ENCODE results near the gene GFRA1.

The GFRA1 gene

DNA sequence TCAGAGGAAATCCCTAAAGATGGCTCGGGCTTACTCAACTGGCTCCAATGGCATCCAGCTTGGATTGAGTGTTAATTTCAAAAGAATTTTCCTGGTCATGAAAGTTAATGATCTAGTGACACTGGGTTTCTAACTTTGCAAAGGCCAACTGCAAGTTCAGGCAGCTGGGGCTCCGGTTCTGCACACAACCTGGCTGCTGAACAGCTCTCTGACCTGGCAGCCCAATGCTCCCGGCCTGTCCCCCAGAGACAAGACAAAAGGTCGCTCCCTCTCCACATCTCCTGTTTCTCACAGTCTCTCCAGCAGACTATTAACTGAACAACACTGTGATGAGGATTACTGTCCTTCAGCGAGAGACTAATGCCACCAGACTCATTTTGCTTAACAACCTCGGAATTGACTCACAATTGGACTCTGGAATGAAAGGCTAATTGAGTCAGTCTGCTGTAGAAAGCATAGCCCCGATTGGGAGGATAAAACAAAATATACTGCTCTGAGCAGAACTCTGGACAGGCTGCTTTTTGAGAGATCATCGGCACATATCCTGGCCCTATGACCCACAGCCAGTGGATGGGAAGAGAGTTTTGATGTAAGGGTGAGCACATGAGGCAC lies 174.5 kb downstream of the GFRA1 start:
- no peaks in the 10 kb centered on the region for H3K27me3 ChIP-seq (ENCODE audit: insufficient read depth, low read length, poor library complexity)
- no peaks in the 10 kb centered on the region for H3K79me2 ChIP-seq (ENCODE audit: insufficient read depth, low read length)
- H3K9ac ChIP-seq (ENCODE audit: low read depth, low read length): no peak overlapping the region
- no peak for TF ChIP-seq EZH2 (IDR thresholded peaks at IDR 0.05; ENCODE audit: borderline replicate concordance, low read depth, low read length, severe bottlenecking)
- no peaks in the 10 kb centered on the region for H3K4me1 ChIP-seq (ENCODE audit: insufficient read depth, low read length)
- H4K20me1 ChIP-seq (ENCODE audit: insufficient read depth, low read length): no peaks in the 10 kb centered on the region
- H3K4me2 ChIP-seq (ENCODE audit: insufficient read depth, low read length): no peak overlapping the region
- no peak overlapping the region for H3K27ac ChIP-seq (ENCODE audit: low read length)
- H3K9me3 ChIP-seq (ENCODE audit: insufficient read depth, low read length, severe bottlenecking): peaks cover 2% of the 10 kb centered on the region
- H3K4me3 ChIP-seq (ENCODE audit: low read depth in 1 of 2, low read length in 2 of 2): no peak overlapping the region
- ATAC-seq (ENCODE audit: insufficient read depth, low read depth): no peak
- no peak overlapping the region for H2AFZ ChIP-seq (ENCODE audit: low read depth, low read length)
- DNase-seq: no peak
- no peaks in the 10 kb centered on the region for H3K36me3 ChIP-seq (ENCODE audit: insufficient read depth, low read length)

DNA sequence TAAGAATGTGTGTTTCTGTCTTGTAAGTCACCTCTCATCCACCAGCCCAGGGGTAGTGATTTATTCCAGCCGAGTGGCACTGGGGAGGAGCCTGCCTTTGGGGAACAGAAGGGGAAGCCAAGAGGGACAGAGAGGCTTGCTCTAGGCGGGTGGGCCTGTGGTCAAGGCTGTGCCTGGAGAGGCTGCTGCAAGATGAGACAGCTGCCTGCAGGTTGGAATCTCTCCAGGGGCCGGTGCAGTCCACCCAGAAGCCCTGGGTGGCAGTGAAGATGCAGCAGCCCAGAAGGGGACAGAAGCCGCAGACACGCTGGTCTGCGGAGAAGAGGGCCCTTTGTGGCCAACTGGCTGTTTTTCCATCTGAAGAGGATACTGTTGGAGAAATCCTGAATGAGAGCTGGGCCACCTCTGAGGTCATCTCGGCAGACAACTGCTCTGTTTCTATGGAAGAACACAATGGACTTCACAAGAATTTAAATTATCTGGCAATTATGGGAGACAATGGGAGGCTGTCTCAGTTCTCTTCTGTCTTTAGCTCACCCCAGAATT lies 175.7 kb downstream of the GFRA1 start:
- H3K27me3 ChIP-seq (ENCODE audit: insufficient read depth, low read length, poor library complexity): no peaks in the 10 kb centered on the region
- H3K4me1 ChIP-seq (ENCODE audit: insufficient read depth, low read length): no peaks in the 10 kb centered on the region
- H3K9me3 ChIP-seq (ENCODE audit: insufficient read depth, low read length, severe bottlenecking): peaks cover 2% of the 10 kb centered on the region
- H3K4me2 ChIP-seq (ENCODE audit: insufficient read depth, low read length): no peak overlapping the region
- H3K79me2 ChIP-seq (ENCODE audit: insufficient read depth, low read length): no peaks in the 10 kb centered on the region
- H4K20me1 ChIP-seq (ENCODE audit: insufficient read depth, low read length): no peaks in the 10 kb centered on the region
- H3K36me3 ChIP-seq (ENCODE audit: insufficient read depth, low read length): no peaks in the 10 kb centered on the region
- DNase-seq: no peak
- H3K4me3 ChIP-seq (ENCODE audit: low read depth in 1 of 2, low read length in 2 of 2): no peak overlapping the region
- H3K9ac ChIP-seq (ENCODE audit: low read depth, low read length): no peak overlapping the region
- H2AFZ ChIP-seq (ENCODE audit: low read depth, low read length): no peak overlapping the region
- no peak overlapping the region for H3K27ac ChIP-seq (ENCODE audit: low read length)
- TF ChIP-seq EZH2 (IDR thresholded peaks at IDR 0.05; ENCODE audit: borderline replicate concordance, low read depth, low read length, severe bottlenecking): no peak
- TF ChIP-seq, protein P1, sequence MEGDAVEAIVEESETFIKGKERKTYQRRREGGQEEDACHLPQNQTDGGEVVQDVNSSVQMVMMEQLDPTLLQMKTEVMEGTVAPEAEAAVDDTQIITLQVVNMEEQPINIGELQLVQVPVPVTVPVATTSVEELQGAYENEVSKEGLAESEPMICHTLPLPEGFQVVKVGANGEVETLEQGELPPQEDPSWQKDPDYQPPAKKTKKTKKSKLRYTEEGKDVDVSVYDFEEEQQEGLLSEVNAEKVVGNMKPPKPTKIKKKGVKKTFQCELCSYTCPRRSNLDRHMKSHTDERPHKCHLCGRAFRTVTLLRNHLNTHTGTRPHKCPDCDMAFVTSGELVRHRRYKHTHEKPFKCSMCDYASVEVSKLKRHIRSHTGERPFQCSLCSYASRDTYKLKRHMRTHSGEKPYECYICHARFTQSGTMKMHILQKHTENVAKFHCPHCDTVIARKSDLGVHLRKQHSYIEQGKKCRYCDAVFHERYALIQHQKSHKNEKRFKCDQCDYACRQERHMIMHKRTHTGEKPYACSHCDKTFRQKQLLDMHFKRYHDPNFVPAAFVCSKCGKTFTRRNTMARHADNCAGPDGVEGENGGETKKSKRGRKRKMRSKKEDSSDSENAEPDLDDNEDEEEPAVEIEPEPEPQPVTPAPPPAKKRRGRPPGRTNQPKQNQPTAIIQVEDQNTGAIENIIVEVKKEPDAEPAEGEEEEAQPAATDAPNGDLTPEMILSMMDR (IDR thresholded peaks at IDR 0.05; ENCODE audit: borderline replicate concordance, extremely low read depth, low read length, poor library complexity, severe bottlenecking): no peak
- ATAC-seq (ENCODE audit: insufficient read depth, low read depth): no peak

DNA sequence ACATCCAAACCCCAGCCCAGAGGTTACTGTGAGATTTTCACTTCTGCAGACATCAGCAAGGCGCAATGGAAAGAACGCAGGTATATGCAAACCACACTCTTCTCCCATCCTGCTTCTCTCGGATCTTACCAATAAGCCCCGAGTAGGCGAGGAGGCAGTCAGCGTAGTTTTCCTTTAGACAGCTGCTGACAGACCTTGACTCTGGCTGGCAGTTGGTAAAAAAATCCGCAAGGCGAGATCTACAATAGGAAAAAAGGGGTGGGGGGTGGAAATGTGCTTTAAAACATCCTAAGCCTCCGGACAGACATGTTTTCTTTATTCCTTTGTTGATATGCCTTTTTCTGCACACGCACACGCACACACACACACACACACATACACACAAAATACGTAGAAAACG lies 176.5 kb downstream of the GFRA1 start:
- no peak overlapping the region for H3K27ac ChIP-seq (ENCODE audit: low read length)
- no peaks in the 10 kb centered on the region for H3K4me1 ChIP-seq (ENCODE audit: insufficient read depth, low read length)
- no peaks in the 10 kb centered on the region for H3K9me3 ChIP-seq (ENCODE audit: insufficient read depth, low read length, severe bottlenecking)
- H3K4me2 ChIP-seq (ENCODE audit: insufficient read depth, low read length): no peak overlapping the region
- H3K27me3 ChIP-seq (ENCODE audit: insufficient read depth, low read length, poor library complexity): no peaks in the 10 kb centered on the region
- no peak overlapping the region for H3K4me3 ChIP-seq (ENCODE audit: low read depth in 1 of 2, low read length in 2 of 2)
- ATAC-seq (ENCODE audit: insufficient read depth, low read depth): no peak
- TF ChIP-seq, protein P1 (IDR thresholded peaks at IDR 0.05; ENCODE audit: borderline replicate concordance, extremely low read depth, low read length, poor library complexity, severe bottlenecking): no peak
- no peak for TF ChIP-seq EZH2 (IDR thresholded peaks at IDR 0.05; ENCODE audit: borderline replicate concordance, low read depth, low read length, severe bottlenecking)
- H4K20me1 ChIP-seq (ENCODE audit: insufficient read depth, low read length): no peaks in the 10 kb centered on the region
- DNase-seq: no peak
- no peak overlapping the region for H2AFZ ChIP-seq (ENCODE audit: low read depth, low read length)
- no peaks in the 10 kb centered on the region for H3K36me3 ChIP-seq (ENCODE audit: insufficient read depth, low read length)
- H3K9ac ChIP-seq (ENCODE audit: low read depth, low read length): no peak overlapping the region
- H3K79me2 ChIP-seq (ENCODE audit: insufficient read depth, low read length): no peaks in the 10 kb centered on the region

DNA sequence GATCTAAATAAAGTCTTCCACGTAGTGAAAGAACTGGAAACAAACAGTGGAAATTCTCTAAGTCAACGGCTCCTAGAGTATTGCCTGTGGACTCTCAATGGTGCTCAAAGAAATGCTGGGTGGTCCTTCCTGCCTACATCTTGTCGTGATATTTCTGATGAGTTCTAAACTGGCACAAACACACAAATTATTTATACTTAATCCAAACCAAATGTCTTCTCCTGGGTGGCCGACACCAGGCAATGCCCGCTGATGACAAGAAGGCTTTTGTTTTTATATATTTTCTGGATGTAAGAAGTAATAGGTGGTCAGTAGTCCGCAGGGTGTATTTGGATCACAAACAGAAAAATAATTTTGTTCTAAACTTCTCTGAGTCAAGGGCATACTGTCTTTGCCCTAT lies 178.7 kb downstream of the GFRA1 start:
- no peak overlapping the region for H3K9ac ChIP-seq (ENCODE audit: low read depth, low read length)
- no peak overlapping the region for H3K27ac ChIP-seq (ENCODE audit: low read length)
- H3K27me3 ChIP-seq (ENCODE audit: insufficient read depth, low read length, poor library complexity): no peaks in the 10 kb centered on the region
- DNase-seq: no peak
- no peak for ATAC-seq (ENCODE audit: insufficient read depth, low read depth)
- H3K4me1 ChIP-seq (ENCODE audit: insufficient read depth, low read length): no peaks in the 10 kb centered on the region
- H3K4me3 ChIP-seq (ENCODE audit: low read depth in 1 of 2, low read length in 2 of 2): no peak overlapping the region
- no peak for TF ChIP-seq EZH2 (IDR thresholded peaks at IDR 0.05; ENCODE audit: borderline replicate concordance, low read depth, low read length, severe bottlenecking)
- TF ChIP-seq, protein P1 (IDR thresholded peaks at IDR 0.05; ENCODE audit: borderline replicate concordance, extremely low read depth, low read length, poor library complexity, severe bottlenecking): no peak
- no peaks in the 10 kb centered on the region for H3K79me2 ChIP-seq (ENCODE audit: insufficient read depth, low read length)
- H3K36me3 ChIP-seq (ENCODE audit: insufficient read depth, low read length): no peaks in the 10 kb centered on the region
- no peak overlapping the region for H2AFZ ChIP-seq (ENCODE audit: low read depth, low read length)
- no peaks in the 10 kb centered on the region for H4K20me1 ChIP-seq (ENCODE audit: insufficient read depth, low read length)
- H3K4me2 ChIP-seq (ENCODE audit: insufficient read depth, low read length): no peak overlapping the region
- H3K9me3 ChIP-seq (ENCODE audit: insufficient read depth, low read length, severe bottlenecking): no peaks in the 10 kb centered on the region
